Natural killer cell (primary cell): ENCODE measurements around the gene TBL3. TPM values are rescaled to one million over a fixed set of nuclear protein-coding genes. Genes with fewer than 3 reads are reported as not detected.

Experiments
- ATAC-seq, 3 donors: fragments of 150-1000 bp in 2 of 3; fragments of 200-7000 bp in 1 of 3; cut with Tn5 transposase; 1 replicate in 1 of 3; 2 replicates in 2 of 3; pipeline ENCODE4 v1.10.0; 2021; ENCODE audit warnings: mild to moderate bottlenecking in 2 of 3, moderate library complexity in 2 of 3
- DNase-seq, 2 donors: peaks; one replicate each; pipeline versions ENCODE4 v3.0.0 to v3.0.0-alpha.2; 2013 to 2021; ENCODE audit warnings: mixed read lengths in 1 of 2
- H3K27ac ChIP-seq: one replicate; pipeline ENCODE4 v1.5.1; 2013; ENCODE audit warnings: mild to moderate bottlenecking, low read length
- H3K27me3 ChIP-seq: one replicate; pipeline ENCODE4 v1.6.1; 2013; ENCODE audit warnings: low read length; ENCODE audit not compliant: control insufficient read depth, insufficient read depth
- H3K36me3 ChIP-seq: one replicate; pipeline ENCODE4 v1.6.1; 2013; ENCODE audit warnings: low read length; ENCODE audit not compliant: control insufficient read depth, insufficient read depth
- H3K4me1 ChIP-seq: one replicate; pipeline ENCODE4 v1.6.1; 2013; ENCODE audit warnings: low read length; ENCODE audit not compliant: control insufficient read depth, insufficient read depth
- H3K4me3 ChIP-seq: one replicate; pipeline ENCODE4 v1.5.1; 2013; ENCODE audit warnings: low read length
- H3K9me3 ChIP-seq: one replicate; pipeline ENCODE4 v1.6.1; 2013; ENCODE audit warnings: low read length; ENCODE audit not compliant: control insufficient read depth, insufficient read depth
- H3K27ac Mint-ChIP-seq, 2 donors: one replicate each; pipeline ENCODE4 v1.8.0; 2022; ENCODE audit warnings: mild to moderate bottlenecking in 2 of 2, mixed read lengths in 2 of 2, moderate library complexity in 1 of 2
- H3K27me3 Mint-ChIP-seq, 2 donors: one replicate each; pipeline ENCODE4 v1.8.0; 2022; ENCODE audit warnings: low read depth in 2 of 2, mixed read lengths in 2 of 2
- H3K36me3 Mint-ChIP-seq: one replicate; pipeline ENCODE4 v1.8.0; 2022; ENCODE audit warnings: mixed read lengths
- H3K4me1 Mint-ChIP-seq, 2 donors: one replicate each; pipeline ENCODE4 v1.8.0; 2022; ENCODE audit warnings: mixed read lengths in 2 of 2
- H3K4me3 Mint-ChIP-seq: one replicate; pipeline ENCODE4 v1.8.0; 2022; ENCODE audit warnings: mild to moderate bottlenecking, moderate library complexity, mixed read lengths
- H3K9me3 Mint-ChIP-seq, 2 donors: one replicate each; pipeline ENCODE4 v1.8.0; 2022; ENCODE audit warnings: mixed read lengths in 2 of 2
- CTCF ChIP-seq: fragments of 200-600 bp; IDR thresholded peaks from one replicate; pipeline ENCODE4 v1.8.0; 2022; ENCODE audit warnings: antibody characterized with exemption
- WGBS: methylation state at CpG from one replicate; pipeline ENCODE4 v1.1.7; 2013; ENCODE audit warnings: missing lambda C conversion rate; ENCODE audit not compliant: insufficient coverage; 5-methylcytosine and 5-hydroxymethylcytosine counted together
- intact Hi-C: fragments of 100-400 bp; cut with micrococcal nuclease; formaldehyde crosslinking; loops from one replicate; pipeline ENCODE4 v1.14.2; 2022
- total RNA-seq, 4 donors: library from RNA; stranded (reverse); fragments of 120-200 nt in 1 of 4; gene quantifications; one replicate each; pipeline versions ENCODE4 v1.2.3 to v1.2.4, GENCODE V29; 2013 to 2022

Gene TBL3
- total RNA-seq, 3 donors from 2014 or later (not counting 1 experiment from before 2014, with no cell fraction given): 25.1 to 28.9 (median 28.1) TPM

- no peak for ATAC-seq
- no peak overlapping the region for H3K27ac Mint-ChIP-seq
- no peaks in the 10 kb centered on the region for H3K9me3 ChIP-seq
- H3K4me1 ChIP-seq: peaks cover 12% of the 10 kb centered on the region
- peaks cover under 1% of the 10 kb centered on the region in 2 donors for H3K4me1 Mint-ChIP-seq
- H3K36me3 Mint-ChIP-seq: no peaks in the 10 kb centered on the region
- H3K4me3 ChIP-seq: no peak overlapping the region
- H3K27me3 Mint-ChIP-seq: peaks cover 0 to 9% of the 10 kb centered on the region in 2 donors
- TF ChIP-seq CTCF: no peak
- intact Hi-C loops: no loop called here
- H3K4me3 Mint-ChIP-seq: no peak overlapping the region
- no peaks in the 10 kb centered on the region for H3K36me3 ChIP-seq
- WGBS: 93% methylated on average over 21 of the region's 24 CpGs
- DNase-seq: no peak
- H3K27me3 ChIP-seq: peaks cover 4% of the 10 kb centered on the region
- H3K27ac ChIP-seq: no peak overlapping the region
- no peaks in the 10 kb centered on the region for H3K9me3 Mint-ChIP-seq
Measured at GRCh38 chr16:2015117-2015946, 43.5 kb downstream of the TBL3 start.

DNA sequence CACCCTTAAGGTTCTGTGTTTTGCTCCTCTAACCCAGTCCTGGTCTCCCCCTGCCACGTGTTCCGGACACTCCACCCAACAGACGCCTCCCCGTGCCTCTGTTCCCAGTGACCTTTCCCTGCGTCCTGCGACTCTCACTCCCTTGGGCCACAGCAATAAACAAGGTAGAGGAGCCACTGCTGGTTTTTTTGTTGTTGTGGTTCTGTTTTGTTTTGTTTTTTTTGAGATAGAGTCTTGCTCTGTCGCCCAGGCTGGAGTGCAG is 44.0 kb downstream of the TBL3 start:
- DNase-seq: no peak
- no peak for TF ChIP-seq CTCF
- 96% methylated on average over 6 of the region's 7 CpGs for WGBS

GRCh38 chr16:2016407-2016922 is 44.6 kb downstream of the TBL3 start:
- no peaks in the 10 kb centered on the region for H3K4me1 Mint-ChIP-seq
- no peak for TF ChIP-seq CTCF
- H3K4me1 ChIP-seq: peaks cover 10% of the 10 kb centered on the region
- ATAC-seq: no peak
- H3K4me3 Mint-ChIP-seq: no peak overlapping the region
- H3K36me3 ChIP-seq: no peaks in the 10 kb centered on the region
- WGBS: 50% methylated on average over 13 of the region's 13 CpGs
- intact Hi-C loops: no loop called here
- peak in 1 of 2 donors; percentile 48 for DNase-seq
- H3K27ac ChIP-seq: no peak overlapping the region
- H3K27me3 Mint-ChIP-seq: peaks cover 0 to 17% of the 10 kb centered on the region in 2 donors
- no peaks in the 10 kb centered on the region for H3K36me3 Mint-ChIP-seq
- no peak overlapping the region for H3K4me3 ChIP-seq
- no peak overlapping the region for H3K27ac Mint-ChIP-seq
- H3K27me3 ChIP-seq: peaks cover 8% of the 10 kb centered on the region
- H3K9me3 Mint-ChIP-seq: no peaks in the 10 kb centered on the region
- no peaks in the 10 kb centered on the region for H3K9me3 ChIP-seq

More for the DNA sequence above, 44.0 kb downstream of the TBL3 start:
- no peaks in the 10 kb centered on the region for H3K9me3 Mint-ChIP-seq
- H3K36me3 ChIP-seq: no peaks in the 10 kb centered on the region
- no peak overlapping the region for H3K4me3 Mint-ChIP-seq
- H3K4me1 ChIP-seq: peaks cover 10% of the 10 kb centered on the region
- intact Hi-C loops: no loop called here
- no peaks in the 10 kb centered on the region for H3K4me1 Mint-ChIP-seq
- ATAC-seq: no peak
- no peak overlapping the region for H3K27ac ChIP-seq
- H3K27ac Mint-ChIP-seq: no peak overlapping the region
- peaks cover 8% of the 10 kb centered on the region for H3K27me3 ChIP-seq
- no peak overlapping the region for H3K4me3 ChIP-seq
- peaks cover 0 to 13% of the 10 kb centered on the region in 2 donors for H3K27me3 Mint-ChIP-seq
- no peaks in the 10 kb centered on the region for H3K9me3 ChIP-seq
- no peaks in the 10 kb centered on the region for H3K36me3 Mint-ChIP-seq
